ENCODE results near the gene MAML2. TPM values are rescaled to one million over a fixed set of nuclear protein-coding genes. Genes with fewer than 3 reads are reported as not detected.

The MAML2 gene
- polyA plus RNA-seq, 3 donors, result 0.57 to 7.6 (median 1.2) TPM

- H3K4me3 Mint-ChIP-seq, result peak overlapping the region in 1 of 2 donors; percentile 51
- no peak overlapping the region for H2AFZ ChIP-seq (ENCODE audit: insufficient read depth, low read depth, low read length, poor library complexity, severe bottlenecking)
Measured at GRCh38 chr11:96230686-96231085, 112.3 kb downstream of the MAML2 start.

DNA sequence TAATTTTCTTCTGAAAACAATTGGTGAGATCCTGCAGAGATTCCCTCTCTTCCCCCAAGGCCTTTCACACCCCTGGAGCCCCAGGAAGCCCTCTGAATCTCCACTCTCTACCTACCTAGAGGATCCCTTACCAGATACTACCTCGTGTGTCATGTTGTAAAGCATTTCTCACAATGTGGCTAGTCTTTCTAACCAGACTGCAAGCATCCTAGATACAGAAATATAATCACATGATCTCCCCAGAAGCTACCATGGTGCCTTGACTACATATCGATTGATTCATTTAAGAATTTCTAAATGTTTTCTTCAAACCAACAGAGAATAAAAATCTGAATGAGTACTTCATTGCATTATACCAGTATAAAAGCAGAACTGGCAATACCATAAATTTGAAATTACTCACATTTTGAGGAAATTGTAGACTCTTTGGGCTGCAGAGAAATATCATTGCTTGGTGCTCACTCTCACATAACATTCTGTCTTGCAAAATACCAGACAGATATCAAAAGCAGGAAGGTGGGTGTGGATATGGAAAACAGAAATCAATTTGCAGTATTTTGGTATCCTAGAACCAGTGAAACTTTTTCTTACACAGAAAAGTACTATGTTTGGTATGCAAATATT is 113.5 kb downstream of the MAML2 start:
- H3K36me3 Mint-ChIP-seq, result peaks cover 6 to 8% of the 10 kb centered on the region in 2 donors
- H3K27ac Mint-ChIP-seq, result peak overlapping the region; percentile 90 to 98 (median 95)
- peak overlapping the region; percentile 68 for H3K4me2 ChIP-seq (replicated peaks; ENCODE audit: extremely low read depth, low read length, poor library complexity, severe bottlenecking)
- no peak overlapping the region for H2AFZ ChIP-seq (ENCODE audit: insufficient read depth, low read depth, low read length, poor library complexity, severe bottlenecking)
- no peak overlapping the region for H3K9ac ChIP-seq (ENCODE audit: insufficient read depth, low read length, poor library complexity, severe bottlenecking)
- H3K4me1 Mint-ChIP-seq, result peaks cover 60% of the 10 kb centered on the region
- TF ChIP-seq, protein P1, sequence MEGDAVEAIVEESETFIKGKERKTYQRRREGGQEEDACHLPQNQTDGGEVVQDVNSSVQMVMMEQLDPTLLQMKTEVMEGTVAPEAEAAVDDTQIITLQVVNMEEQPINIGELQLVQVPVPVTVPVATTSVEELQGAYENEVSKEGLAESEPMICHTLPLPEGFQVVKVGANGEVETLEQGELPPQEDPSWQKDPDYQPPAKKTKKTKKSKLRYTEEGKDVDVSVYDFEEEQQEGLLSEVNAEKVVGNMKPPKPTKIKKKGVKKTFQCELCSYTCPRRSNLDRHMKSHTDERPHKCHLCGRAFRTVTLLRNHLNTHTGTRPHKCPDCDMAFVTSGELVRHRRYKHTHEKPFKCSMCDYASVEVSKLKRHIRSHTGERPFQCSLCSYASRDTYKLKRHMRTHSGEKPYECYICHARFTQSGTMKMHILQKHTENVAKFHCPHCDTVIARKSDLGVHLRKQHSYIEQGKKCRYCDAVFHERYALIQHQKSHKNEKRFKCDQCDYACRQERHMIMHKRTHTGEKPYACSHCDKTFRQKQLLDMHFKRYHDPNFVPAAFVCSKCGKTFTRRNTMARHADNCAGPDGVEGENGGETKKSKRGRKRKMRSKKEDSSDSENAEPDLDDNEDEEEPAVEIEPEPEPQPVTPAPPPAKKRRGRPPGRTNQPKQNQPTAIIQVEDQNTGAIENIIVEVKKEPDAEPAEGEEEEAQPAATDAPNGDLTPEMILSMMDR (IDR thresholded peaks at IDR 0.05), result no peak
- no peaks in the 10 kb centered on the region for H3K27me3 ChIP-seq (ENCODE audit: control insufficient read depth in 2 of 2, insufficient read depth in 2 of 2, low read length in 2 of 2)
- peak; percentile 70 to 82 (median 81) for DNase-seq
- H3K4me3 ChIP-seq (replicated peaks in 1 of 3; ENCODE audit: low read depth in 2 of 3, low read length in 3 of 3), result peak overlapping the region in 1 of 3 experiments; percentile 60
- no peaks in the 10 kb centered on the region for H3K36me3 ChIP-seq (replicated peaks in 1 of 2; ENCODE audit: control insufficient read depth in 1 of 2, insufficient read depth in 2 of 2, low read length in 2 of 2)
- H3K4me3 Mint-ChIP-seq, result peak overlapping the region in 1 of 2 donors; percentile 37
- intact Hi-C loops (cut with micrococcal nuclease), result no loop called here
- peaks cover 0 to 2% (median 0%) of the 10 kb centered on the region in 7 donors for H3K9me3 Mint-ChIP-seq
- H3K4me1 ChIP-seq (ENCODE audit: control insufficient read depth in 1 of 2, insufficient read depth in 2 of 2, low read length in 2 of 2), result peaks cover 51 to 68% of the 10 kb centered on the region in 2 donors
- WGBS (ENCODE audit: insufficient coverage), result 33% methylated on average over 1 of the region's 2 CpGs
- no peaks in the 10 kb centered on the region for H3K9me3 ChIP-seq (replicated peaks in 1 of 2; ENCODE audit: control insufficient read depth in 1 of 2, insufficient read depth in 1 of 2, low read length in 2 of 2)
- peak overlapping the region; percentile 76 to 97 for H3K27ac ChIP-seq (ENCODE audit: low read depth in 1 of 2, low read length in 2 of 2)
- H3K27me3 Mint-ChIP-seq (ENCODE audit: low read depth in 3 of 3), result peaks cover 0 to 2% (median 0%) of the 10 kb centered on the region in 3 donors
- peaks cover 4% of the 10 kb centered on the region for H3K79me2 ChIP-seq (ENCODE audit: insufficient read depth, low read length)
- no peaks in the 10 kb centered on the region for H4K20me1 ChIP-seq (ENCODE audit: insufficient read depth, low read length)

More at GRCh38 chr11:96230686-96231085, 112.3 kb downstream of the MAML2 start:
- Histone ChIP-seq H3K27me3 (ENCODE audit: control insufficient read depth in 2 of 2, insufficient read depth in 2 of 2, low read length in 2 of 2) (no peaks in the 10 kb centered on the region), H3K27ac (ENCODE audit: low read depth in 1 of 2, low read length in 2 of 2) (peak overlapping the region; percentile 55 to 97), H3K4me3 (replicated peaks in 1 of 3; ENCODE audit: low read depth in 2 of 3, low read length in 3 of 3) (peak overlapping the region in 1 of 3 experiments; percentile 60), H4K20me1 (ENCODE audit: insufficient read depth, low read length) (no peaks in the 10 kb centered on the region), H3K9me3 (replicated peaks in 1 of 2; ENCODE audit: control insufficient read depth in 1 of 2, insufficient read depth in 1 of 2, low read length in 2 of 2) (no peaks in the 10 kb centered on the region), H3K9ac (ENCODE audit: insufficient read depth, low read length, poor library complexity, severe bottlenecking) (peak overlapping the region; percentile 49), H3K4me1 (ENCODE audit: control insufficient read depth in 1 of 2, insufficient read depth in 2 of 2, low read length in 2 of 2) (peaks cover 46 to 66% of the 10 kb centered on the region in 2 donors), H3K36me3 (replicated peaks in 1 of 2; ENCODE audit: control insufficient read depth in 1 of 2, insufficient read depth in 2 of 2, low read length in 2 of 2) (no peaks in the 10 kb centered on the region), H3K4me2 (replicated peaks; ENCODE audit: extremely low read depth, low read length, poor library complexity, severe bottlenecking) (peak overlapping the region; percentile 68), H3K79me2 (ENCODE audit: insufficient read depth, low read length) (peaks cover 4% of the 10 kb centered on the region)
- no peaks in the 10 kb centered on the region for H3K27me3 Mint-ChIP-seq (ENCODE audit: low read depth in 3 of 3)
- peaks cover 6 to 8% of the 10 kb centered on the region in 2 donors for H3K36me3 Mint-ChIP-seq
- H3K9me3 Mint-ChIP-seq, result no peaks in the 10 kb centered on the region
- no CpG with 5 or more reads among the region's 5 CpGs for WGBS (ENCODE audit: insufficient coverage)
- TF ChIP-seq, protein P1 (IDR thresholded peaks at IDR 0.05), result no peak
- peaks cover 59% of the 10 kb centered on the region for H3K4me1 Mint-ChIP-seq
- peak; percentile 91 to 99 (median 98) for DNase-seq
- intact Hi-C loops (cut with micrococcal nuclease), result no loop called here
- peak overlapping the region; percentile 90 to 98 (median 94) for H3K27ac Mint-ChIP-seq
